ENCODE data around the gene SHISA2. TPM values are rescaled to one million over a fixed set of nuclear protein-coding genes. Genes with fewer than 3 reads are reported as not detected.

Gene SHISA2
- total RNA-seq, 1 donor from 2014 or later: 26.3 TPM

DNA sequence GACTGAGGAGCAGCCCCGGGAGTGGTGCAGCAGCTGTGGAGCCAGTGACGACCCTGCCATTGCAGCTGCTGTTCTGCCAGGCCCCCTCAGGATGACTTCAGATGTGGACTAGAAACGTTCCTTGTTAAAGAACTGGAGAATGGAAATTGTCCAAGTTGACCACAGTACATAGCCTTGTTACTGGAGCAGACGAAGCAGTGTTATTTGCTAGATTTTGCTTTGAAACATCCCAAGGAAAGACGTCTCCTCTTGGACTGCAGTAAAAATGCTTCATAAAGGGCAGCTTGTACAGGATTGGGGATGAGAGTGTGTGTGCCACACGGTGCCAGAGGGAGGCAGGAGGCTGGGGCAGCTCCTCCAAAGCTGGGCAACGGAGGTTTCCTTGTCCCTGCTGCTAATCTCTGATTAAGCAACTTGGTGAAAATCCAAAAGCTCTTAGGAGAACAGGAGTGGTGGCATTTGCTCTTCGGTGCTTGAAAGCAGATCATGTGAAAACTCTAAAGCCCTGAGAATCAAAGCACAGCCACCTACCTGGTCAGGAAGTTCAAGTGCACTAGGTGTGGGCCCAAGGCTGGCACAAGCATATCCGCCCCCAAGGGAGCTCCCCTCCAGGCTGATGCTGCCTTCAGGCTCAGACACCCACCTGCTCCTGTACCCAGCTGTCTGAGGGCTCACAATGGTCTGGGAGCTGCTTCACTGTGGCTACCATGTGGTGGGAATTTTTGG, 34.5 kb downstream of the SHISA2 start:
- ATAC-seq (peak; percentile 84), DNase-seq (peak; percentile 83)
- H3K36me3 ChIP-seq: no peaks in the 10 kb centered on the region
- no peak overlapping the region for H3K4me3 ChIP-seq
- H3K27ac ChIP-seq: peak overlapping the region; percentile 51
- TF ChIP-seq, protein P1, sequence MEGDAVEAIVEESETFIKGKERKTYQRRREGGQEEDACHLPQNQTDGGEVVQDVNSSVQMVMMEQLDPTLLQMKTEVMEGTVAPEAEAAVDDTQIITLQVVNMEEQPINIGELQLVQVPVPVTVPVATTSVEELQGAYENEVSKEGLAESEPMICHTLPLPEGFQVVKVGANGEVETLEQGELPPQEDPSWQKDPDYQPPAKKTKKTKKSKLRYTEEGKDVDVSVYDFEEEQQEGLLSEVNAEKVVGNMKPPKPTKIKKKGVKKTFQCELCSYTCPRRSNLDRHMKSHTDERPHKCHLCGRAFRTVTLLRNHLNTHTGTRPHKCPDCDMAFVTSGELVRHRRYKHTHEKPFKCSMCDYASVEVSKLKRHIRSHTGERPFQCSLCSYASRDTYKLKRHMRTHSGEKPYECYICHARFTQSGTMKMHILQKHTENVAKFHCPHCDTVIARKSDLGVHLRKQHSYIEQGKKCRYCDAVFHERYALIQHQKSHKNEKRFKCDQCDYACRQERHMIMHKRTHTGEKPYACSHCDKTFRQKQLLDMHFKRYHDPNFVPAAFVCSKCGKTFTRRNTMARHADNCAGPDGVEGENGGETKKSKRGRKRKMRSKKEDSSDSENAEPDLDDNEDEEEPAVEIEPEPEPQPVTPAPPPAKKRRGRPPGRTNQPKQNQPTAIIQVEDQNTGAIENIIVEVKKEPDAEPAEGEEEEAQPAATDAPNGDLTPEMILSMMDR (IDR thresholded peaks at IDR 0.05): no peak
- no peaks in the 10 kb centered on the region for H3K27me3 ChIP-seq
- no peaks in the 10 kb centered on the region for H3K9me3 ChIP-seq
- peaks cover 21% of the 10 kb centered on the region for H3K4me1 ChIP-seq
- intact Hi-C loops (cut with DNase I): no loop called here

DNA sequence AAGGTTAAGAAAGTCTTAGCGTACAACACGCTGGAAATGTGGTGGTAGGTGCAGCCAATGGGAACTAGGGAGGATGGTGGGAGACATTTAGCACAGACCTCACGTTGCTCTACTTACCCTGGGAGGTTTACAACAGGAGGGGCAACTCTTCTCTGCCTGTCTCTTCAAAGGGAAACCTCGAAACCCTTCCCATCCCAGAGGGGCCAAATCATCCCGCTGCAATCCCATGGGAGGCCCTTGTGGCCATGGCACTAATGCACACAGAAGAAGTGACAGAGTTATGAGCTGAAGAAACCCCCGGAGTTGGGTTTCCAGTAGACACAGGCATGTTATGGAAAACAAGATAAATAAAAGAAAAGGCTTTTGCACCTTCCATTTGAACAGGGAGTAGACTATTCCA, 35.6 kb downstream of the SHISA2 start:
- Histone ChIP-seq H3K4me1 (peaks cover 9% of the 10 kb centered on the region), H3K36me3 (no peaks in the 10 kb centered on the region), H3K27ac (no peak overlapping the region), H3K9me3 (no peaks in the 10 kb centered on the region), H3K27me3 (no peaks in the 10 kb centered on the region), H3K4me3 (no peak overlapping the region)
- DNase-seq (no peak), ATAC-seq (no peak)
- intact Hi-C loops (cut with DNase I): no loop called here
- TF ChIP-seq, protein P1 (IDR thresholded peaks at IDR 0.05): no peak

DNA sequence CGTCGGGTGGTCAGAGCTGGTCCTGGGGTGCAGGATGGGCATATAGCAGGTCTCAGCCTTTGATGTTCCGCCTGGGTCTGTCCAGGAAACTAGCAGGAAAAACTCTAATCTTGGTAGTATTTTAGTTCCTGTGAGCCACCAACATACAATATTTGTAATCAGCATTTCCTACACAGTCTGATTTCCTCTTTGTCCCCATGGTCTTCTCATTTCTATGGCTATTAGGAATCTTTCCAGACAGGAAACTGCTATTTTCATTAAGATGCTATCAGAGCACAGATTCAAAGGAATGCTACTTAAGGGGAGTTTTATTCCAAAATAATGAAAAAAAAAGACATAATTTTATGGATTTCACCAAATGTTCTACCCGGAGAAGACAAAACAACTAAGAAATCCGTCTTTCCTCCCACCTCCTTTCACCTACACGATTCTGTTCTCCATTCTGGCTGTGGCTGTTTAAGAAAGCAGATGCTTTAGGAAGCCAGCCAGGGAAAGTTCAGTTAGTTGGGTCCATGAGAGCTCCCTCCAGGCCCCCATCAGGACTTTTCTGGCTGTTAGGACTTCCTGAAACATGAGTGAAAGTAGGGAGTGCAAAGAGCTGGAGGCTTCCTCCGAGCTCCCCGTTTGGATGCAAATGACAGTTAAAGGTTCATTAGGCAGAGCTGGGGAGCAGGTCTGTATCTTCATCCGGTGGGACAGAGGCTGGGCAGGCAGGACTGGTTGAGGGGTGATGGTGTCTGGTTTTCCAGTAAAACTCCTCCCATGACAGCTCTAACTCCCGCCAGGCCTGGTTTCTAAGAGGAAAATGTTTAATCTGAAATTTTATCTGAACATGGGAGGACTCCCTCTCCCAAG, 36.3 kb downstream of the SHISA2 start:
- intact Hi-C loops (cut with DNase I): no loop called here
- no peak for DNase-seq
- ATAC-seq: no peak
- Histone ChIP-seq H3K4me1 (peaks cover 7% of the 10 kb centered on the region), H3K9me3 (no peaks in the 10 kb centered on the region), H3K27me3 (no peaks in the 10 kb centered on the region), H3K27ac (no peak overlapping the region), H3K36me3 (no peaks in the 10 kb centered on the region), H3K4me3 (no peak overlapping the region)
- TF ChIP-seq, protein P1 (IDR thresholded peaks at IDR 0.05): no peak

DNA sequence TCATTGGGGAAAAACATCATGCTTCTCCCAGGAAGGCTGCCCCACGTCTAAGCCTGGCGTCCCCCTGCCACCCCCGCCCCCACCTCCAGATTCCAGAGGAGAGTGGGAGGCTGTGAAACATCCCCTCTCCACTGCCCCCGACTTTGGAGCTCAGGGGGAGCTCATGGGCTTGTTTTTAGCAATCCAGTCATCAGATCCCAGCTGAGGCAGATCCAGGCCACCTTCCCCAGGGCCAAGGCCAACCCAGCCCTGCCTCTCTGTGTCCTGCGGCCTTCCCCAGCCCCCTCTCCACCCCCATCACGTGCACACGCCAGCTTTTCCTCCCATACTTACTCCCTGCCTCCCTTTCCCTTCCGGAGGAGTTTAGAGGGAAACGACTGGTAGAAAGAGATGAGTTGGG, 38.8 kb downstream of the SHISA2 start:
- Histone ChIP-seq H3K27ac (no peak overlapping the region), H3K36me3 (no peaks in the 10 kb centered on the region), H3K9me3 (no peaks in the 10 kb centered on the region), H3K4me3 (peak overlapping the region; percentile 46), H3K27me3 (no peaks in the 10 kb centered on the region), H3K4me1 (no peaks in the 10 kb centered on the region)
- TF ChIP-seq, protein P1 (IDR thresholded peaks at IDR 0.05): no peak
- ATAC-seq: peak; percentile 10
- intact Hi-C loops (cut with DNase I): no loop called here
- no peak for DNase-seq

DNA sequence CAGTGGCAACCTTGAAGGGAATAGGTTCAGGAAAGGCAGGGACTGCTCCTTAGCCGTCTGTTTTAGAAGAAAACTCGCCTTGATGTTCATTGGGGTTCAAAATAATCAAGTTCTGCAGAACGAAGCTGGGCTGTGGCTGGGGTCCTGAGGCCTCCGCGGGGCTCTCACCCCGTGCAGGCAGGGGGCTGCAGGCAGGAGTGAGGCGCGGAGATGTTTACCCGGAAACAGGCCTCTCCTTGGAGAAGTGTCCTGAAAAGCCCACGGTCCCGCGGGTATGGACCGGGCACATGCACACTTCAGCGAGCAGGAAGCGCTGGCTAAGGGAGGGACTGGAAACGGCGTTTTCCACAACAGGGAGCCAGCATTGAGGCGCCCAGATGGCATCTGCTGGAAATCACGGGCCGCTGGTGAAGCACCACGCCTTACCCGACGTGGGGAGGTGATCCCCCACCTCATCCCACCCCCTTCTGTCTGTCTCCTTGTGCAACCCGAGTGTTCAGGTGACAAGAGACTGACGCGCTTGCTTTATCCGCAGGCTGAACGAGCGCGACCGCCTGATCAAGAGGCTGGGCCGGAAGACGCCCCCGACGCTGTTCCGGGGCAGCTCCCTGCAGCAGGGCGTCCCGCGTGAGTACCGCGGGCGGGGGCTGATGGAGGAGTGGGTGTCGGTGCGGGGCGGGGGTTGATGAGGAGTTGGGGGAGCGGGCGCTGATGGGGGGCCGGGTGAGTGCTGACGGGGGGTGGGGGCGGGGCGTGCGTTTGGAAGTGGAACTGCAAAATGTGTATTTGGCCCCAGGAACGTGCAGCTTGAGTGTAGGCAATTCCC, 39.6 kb downstream of the SHISA2 start:
- Histone ChIP-seq H3K27ac (no peak overlapping the region), H3K27me3 (no peaks in the 10 kb centered on the region), H3K4me1 (no peaks in the 10 kb centered on the region), H3K9me3 (no peaks in the 10 kb centered on the region), H3K4me3 (peak overlapping the region; percentile 46), H3K36me3 (no peaks in the 10 kb centered on the region)
- TF ChIP-seq, protein P1 (IDR thresholded peaks at IDR 0.05): no peak
- intact Hi-C loops (cut with DNase I): no loop called here
- DNase-seq (peak; percentile 74), ATAC-seq (peak; percentile 67)
